Endothelial cell (in vitro differentiated cells): ENCODE measurements around the gene MAML3. TPM values are rescaled to one million over a fixed set of nuclear protein-coding genes. Genes with fewer than 3 reads are reported as not detected.
A peak's percentile ranks its signal among the peaks of the same experiment; 100 is the strongest.

Experiments used
- DNase-seq: peaks from one replicate; pipeline ENCODE4 v3.0.0; 2021; ENCODE audit warnings: low spot score
- H3K27ac Mint-ChIP-seq: one replicate; pipeline ENCODE4 v1.8.0; 2021; ENCODE audit warnings: mixed read lengths, inconsistent platforms; ENCODE audit not compliant: unreplicated experiment
- H3K27me3 Mint-ChIP-seq: one replicate; pipeline ENCODE4 v1.8.0; 2021; ENCODE audit warnings: mild to moderate bottlenecking, moderate library complexity, mixed read lengths, inconsistent platforms; ENCODE audit not compliant: unreplicated experiment
- H3K36me3 Mint-ChIP-seq: one replicate; pipeline ENCODE4 v1.8.0; 2021; ENCODE audit warnings: mild to moderate bottlenecking, low read depth, mixed read lengths, inconsistent platforms; ENCODE audit not compliant: unreplicated experiment
- H3K4me1 Mint-ChIP-seq: one replicate; pipeline ENCODE4 v1.8.0; 2021; ENCODE audit warnings: mild to moderate bottlenecking, mixed read lengths, inconsistent platforms; ENCODE audit not compliant: unreplicated experiment
- H3K4me3 Mint-ChIP-seq: one replicate; pipeline ENCODE4 v1.8.0; 2021; ENCODE audit warnings: mild to moderate bottlenecking, mixed read lengths, inconsistent platforms; ENCODE audit not compliant: unreplicated experiment
- H3K9me3 Mint-ChIP-seq: one replicate; pipeline ENCODE4 v1.8.0; 2021; ENCODE audit warnings: mixed read lengths, inconsistent platforms; ENCODE audit not compliant: unreplicated experiment
- CTCF ChIP-seq: fragments of 200-600 bp; sonication (generic); IDR thresholded peaks from one replicate; pipeline ENCODE4 v1.5.0; 2021; ENCODE audit warnings: antibody characterized with exemption; ENCODE audit not compliant: unreplicated experiment
- total RNA-seq: library from RNA; stranded (reverse); fragmentation: NEBNext Ultra II Directional; extraction: Animal tissue kit (Norgen Biotek cat#: 25700); gene quantifications from one replicate; pipeline ENCODE4 v1.2.1, GENCODE V29; 2021; ENCODE audit not compliant: unreplicated experiment

The MAML3 gene
- total RNA-seq, 1 donor from 2014 or later: 31.0 TPM

- no peak for DNase-seq
- H3K9me3 Mint-ChIP-seq: no peaks in the 10 kb centered on the region
- peaks cover 74% of the 10 kb centered on the region for H3K4me1 Mint-ChIP-seq
- peak overlapping the region; percentile 49 for H3K27ac Mint-ChIP-seq
- TF ChIP-seq CTCF: no peak
- H3K36me3 Mint-ChIP-seq: peaks cover 9% of the 10 kb centered on the region
- peaks cover 1% of the 10 kb centered on the region for H3K27me3 Mint-ChIP-seq
- H3K4me3 Mint-ChIP-seq: no peak overlapping the region
Observed at GRCh38 chr4:140084385-140084784, 69.6 kb downstream of the MAML3 start.

DNA sequence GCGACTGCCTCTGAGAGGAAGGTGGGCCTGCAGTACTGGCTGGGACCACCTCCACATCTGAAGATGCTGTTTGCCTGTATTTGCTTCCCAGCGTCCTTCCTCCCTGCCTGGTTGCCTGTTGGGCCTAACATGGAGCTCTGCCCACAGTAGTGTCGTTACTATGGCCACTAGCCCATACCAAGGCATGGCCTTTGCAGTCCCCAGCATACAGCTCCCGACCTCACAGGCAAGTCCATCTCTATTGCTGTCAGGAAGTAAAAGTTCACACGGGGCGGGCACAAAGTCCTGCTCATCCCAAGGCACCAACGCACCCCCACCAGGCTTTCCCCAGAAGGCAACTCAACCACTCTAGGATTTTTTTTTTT, 71.6 kb downstream of the MAML3 start:
- Mint-ChIP-seq H3K27me3 (peaks cover 1% of the 10 kb centered on the region), H3K4me1 (peaks cover 78% of the 10 kb centered on the region), H3K27ac (peak overlapping the region; percentile 72), H3K4me3 (no peak overlapping the region), H3K36me3 (peaks cover 3% of the 10 kb centered on the region), H3K9me3 (no peaks in the 10 kb centered on the region)
- DNase-seq: no peak
- no peak for TF ChIP-seq CTCF

GRCh38 chr4:140081641-140082390, 72.2 kb downstream of the MAML3 start:
- DNase-seq: no peak
- peak overlapping the region; percentile 72 for H3K27ac Mint-ChIP-seq

GRCh38 chr4:140080883-140081282, 73.1 kb downstream of the MAML3 start:
- no peak for DNase-seq
- TF ChIP-seq CTCF: no peak
- Mint-ChIP-seq H3K36me3 (peaks cover 6% of the 10 kb centered on the region), H3K27me3 (peaks cover 1% of the 10 kb centered on the region), H3K4me3 (no peak overlapping the region), H3K27ac (no peak overlapping the region), H3K4me1 (peaks cover 82% of the 10 kb centered on the region), H3K9me3 (no peaks in the 10 kb centered on the region)

More at GRCh38 chr4:140081641-140082390, 72.2 kb downstream of the MAML3 start:
- peaks cover 6% of the 10 kb centered on the region for H3K36me3 Mint-ChIP-seq
- no peak for TF ChIP-seq CTCF
- peaks cover 82% of the 10 kb centered on the region for H3K4me1 Mint-ChIP-seq
- H3K27me3 Mint-ChIP-seq: peaks cover 1% of the 10 kb centered on the region
- H3K9me3 Mint-ChIP-seq: no peaks in the 10 kb centered on the region
- H3K4me3 Mint-ChIP-seq: no peak overlapping the region

DNA sequence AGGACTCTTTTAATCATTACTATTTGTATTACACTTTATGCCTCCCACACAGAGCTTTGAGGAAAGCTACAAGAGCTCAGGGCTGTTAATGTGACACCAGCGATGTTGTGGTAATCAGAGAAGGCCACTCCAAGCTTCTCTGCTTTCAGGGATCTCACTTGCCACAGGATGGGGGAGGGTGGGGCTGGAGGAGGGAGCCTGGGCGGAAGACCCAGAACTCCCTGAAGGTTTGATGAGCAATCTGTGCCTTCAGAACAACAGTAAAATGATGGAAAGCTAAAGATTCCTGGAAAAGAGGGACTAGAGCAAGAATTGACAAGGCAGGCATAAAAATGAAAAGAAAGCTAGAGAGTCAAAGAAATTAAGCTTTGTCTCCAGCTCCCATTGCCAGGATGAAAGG, 75.6 kb downstream of the MAML3 start:
- TF ChIP-seq CTCF: no peak
- no peak overlapping the region for H3K4me3 Mint-ChIP-seq
- no peak for DNase-seq

More for the DNA sequence above, 75.6 kb downstream of the MAML3 start:
- H3K9me3 Mint-ChIP-seq: no peaks in the 10 kb centered on the region
- peak overlapping the region; percentile 74 for H3K27ac Mint-ChIP-seq
- peaks cover 59% of the 10 kb centered on the region for H3K4me1 Mint-ChIP-seq
- H3K27me3 Mint-ChIP-seq: no peaks in the 10 kb centered on the region
- peaks cover 6% of the 10 kb centered on the region for H3K36me3 Mint-ChIP-seq
